ENCODE data around the gene UQCC3.

DNA sequence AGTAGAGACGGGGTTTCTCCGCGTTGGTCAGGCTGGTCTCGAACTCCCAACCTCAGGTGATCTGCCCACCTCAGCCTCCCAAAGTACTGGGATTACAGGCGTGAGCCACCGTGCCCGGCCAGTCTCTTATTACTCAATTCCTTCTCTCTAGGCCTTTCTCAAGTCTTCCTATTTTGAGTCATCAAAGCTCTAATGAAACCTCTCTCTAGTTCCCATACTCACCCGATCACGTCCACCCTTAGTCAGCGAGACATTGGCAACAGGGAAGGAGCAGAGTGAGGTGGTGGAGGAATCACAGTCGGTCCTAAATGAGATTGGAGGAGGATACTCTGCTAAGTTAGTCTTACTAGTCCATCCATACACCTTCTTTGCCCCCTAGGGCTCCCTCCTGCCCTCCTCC lies 30.8 kb downstream of the UQCC3 start:
- TF ChIP-seq POLR2A (IDR thresholded peaks at IDR 0.05; ENCODE audit: low read depth, low read length) (no peak), RAD21 (IDR thresholded peaks at IDR 0.05; ENCODE audit: low read length) (no peak), CHD1 (IDR thresholded peaks at IDR 0.05; ENCODE audit: low read depth, low read length) (no peak), SMC3 (IDR thresholded peaks at IDR 0.05; ENCODE audit: low read depth, low read length) (no peak), MAFK (IDR thresholded peaks at IDR 0.05; ENCODE audit: low read depth, low read length) (no peak), RFX5 (IDR thresholded peaks at IDR 0.05; ENCODE audit: low read depth, low read length) (no peak), BHLHE40 (IDR thresholded peaks at IDR 0.05; ENCODE audit: low read depth, low read length) (no peak)
- TF ChIP-seq, protein P1, sequence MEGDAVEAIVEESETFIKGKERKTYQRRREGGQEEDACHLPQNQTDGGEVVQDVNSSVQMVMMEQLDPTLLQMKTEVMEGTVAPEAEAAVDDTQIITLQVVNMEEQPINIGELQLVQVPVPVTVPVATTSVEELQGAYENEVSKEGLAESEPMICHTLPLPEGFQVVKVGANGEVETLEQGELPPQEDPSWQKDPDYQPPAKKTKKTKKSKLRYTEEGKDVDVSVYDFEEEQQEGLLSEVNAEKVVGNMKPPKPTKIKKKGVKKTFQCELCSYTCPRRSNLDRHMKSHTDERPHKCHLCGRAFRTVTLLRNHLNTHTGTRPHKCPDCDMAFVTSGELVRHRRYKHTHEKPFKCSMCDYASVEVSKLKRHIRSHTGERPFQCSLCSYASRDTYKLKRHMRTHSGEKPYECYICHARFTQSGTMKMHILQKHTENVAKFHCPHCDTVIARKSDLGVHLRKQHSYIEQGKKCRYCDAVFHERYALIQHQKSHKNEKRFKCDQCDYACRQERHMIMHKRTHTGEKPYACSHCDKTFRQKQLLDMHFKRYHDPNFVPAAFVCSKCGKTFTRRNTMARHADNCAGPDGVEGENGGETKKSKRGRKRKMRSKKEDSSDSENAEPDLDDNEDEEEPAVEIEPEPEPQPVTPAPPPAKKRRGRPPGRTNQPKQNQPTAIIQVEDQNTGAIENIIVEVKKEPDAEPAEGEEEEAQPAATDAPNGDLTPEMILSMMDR (conservative IDR thresholded peaks at IDR 0.05; ENCODE audit: low read depth, low read length), result no peak
- TF ChIP-seq, protein P2, sequence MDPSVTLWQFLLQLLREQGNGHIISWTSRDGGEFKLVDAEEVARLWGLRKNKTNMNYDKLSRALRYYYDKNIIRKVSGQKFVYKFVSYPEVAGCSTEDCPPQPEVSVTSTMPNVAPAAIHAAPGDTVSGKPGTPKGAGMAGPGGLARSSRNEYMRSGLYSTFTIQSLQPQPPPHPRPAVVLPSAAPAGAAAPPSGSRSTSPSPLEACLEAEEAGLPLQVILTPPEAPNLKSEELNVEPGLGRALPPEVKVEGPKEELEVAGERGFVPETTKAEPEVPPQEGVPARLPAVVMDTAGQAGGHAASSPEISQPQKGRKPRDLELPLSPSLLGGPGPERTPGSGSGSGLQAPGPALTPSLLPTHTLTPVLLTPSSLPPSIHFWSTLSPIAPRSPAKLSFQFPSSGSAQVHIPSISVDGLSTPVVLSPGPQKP (IDR thresholded peaks at IDR 0.05; ENCODE audit: borderline replicate concordance, low read depth, low read length), result no peak
- TF ChIP-seq, protein P3, sequence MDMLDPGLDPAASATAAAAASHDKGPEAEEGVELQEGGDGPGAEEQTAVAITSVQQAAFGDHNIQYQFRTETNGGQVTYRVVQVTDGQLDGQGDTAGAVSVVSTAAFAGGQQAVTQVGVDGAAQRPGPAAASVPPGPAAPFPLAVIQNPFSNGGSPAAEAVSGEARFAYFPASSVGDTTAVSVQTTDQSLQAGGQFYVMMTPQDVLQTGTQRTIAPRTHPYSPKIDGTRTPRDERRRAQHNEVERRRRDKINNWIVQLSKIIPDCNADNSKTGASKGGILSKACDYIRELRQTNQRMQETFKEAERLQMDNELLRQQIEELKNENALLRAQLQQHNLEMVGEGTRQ (IDR thresholded peaks at IDR 0.05; ENCODE audit: low read depth, low read length), result no peak

Measured in IMR-90 (cell line).